NCI-H526 (cell line): ENCODE results near the gene FILIP1.

Source experiments
- DNase-seq, 2 experiments: peaks; one replicate each; lab custom pipeline; 2025; lab: John Stamatoyannopoulos, UW

FILIP1 gene, protein sequence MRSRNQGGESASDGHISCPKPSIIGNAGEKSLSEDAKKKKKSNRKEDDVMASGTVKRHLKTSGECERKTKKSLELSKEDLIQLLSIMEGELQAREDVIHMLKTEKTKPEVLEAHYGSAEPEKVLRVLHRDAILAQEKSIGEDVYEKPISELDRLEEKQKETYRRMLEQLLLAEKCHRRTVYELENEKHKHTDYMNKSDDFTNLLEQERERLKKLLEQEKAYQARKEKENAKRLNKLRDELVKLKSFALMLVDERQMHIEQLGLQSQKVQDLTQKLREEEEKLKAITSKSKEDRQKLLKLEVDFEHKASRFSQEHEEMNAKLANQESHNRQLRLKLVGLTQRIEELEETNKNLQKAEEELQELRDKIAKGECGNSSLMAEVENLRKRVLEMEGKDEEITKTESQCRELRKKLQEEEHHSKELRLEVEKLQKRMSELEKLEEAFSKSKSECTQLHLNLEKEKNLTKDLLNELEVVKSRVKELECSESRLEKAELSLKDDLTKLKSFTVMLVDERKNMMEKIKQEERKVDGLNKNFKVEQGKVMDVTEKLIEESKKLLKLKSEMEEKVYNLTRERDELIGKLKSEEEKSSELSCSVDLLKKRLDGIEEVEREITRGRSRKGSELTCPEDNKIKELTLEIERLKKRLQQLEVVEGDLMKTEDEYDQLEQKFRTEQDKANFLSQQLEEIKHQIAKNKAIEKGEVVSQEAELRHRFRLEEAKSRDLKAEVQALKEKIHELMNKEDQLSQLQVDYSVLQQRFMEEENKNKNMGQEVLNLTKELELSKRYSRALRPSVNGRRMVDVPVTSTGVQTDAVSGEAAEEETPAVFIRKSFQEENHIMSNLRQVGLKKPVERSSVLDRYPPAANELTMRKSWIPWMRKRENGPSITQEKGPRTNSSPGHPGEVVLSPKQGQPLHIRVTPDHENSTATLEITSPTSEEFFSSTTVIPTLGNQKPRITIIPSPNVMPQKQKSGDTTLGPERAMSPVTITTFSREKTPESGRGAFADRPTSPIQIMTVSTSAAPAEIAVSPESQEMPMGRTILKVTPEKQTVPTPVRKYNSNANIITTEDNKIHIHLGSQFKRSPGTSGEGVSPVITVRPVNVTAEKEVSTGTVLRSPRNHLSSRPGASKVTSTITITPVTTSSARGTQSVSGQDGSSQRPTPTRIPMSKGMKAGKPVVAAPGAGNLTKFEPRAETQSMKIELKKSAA (N-terminal part only)

GRCh38 chr6:75493400-75494064, at the start of gene FILIP1:
Gene FILIP1 (minus strand): TSS chr6:75493800. CDS start chr6:75414972, 78,828 bp downstream.
- DNase-seq: no peak

DNA sequence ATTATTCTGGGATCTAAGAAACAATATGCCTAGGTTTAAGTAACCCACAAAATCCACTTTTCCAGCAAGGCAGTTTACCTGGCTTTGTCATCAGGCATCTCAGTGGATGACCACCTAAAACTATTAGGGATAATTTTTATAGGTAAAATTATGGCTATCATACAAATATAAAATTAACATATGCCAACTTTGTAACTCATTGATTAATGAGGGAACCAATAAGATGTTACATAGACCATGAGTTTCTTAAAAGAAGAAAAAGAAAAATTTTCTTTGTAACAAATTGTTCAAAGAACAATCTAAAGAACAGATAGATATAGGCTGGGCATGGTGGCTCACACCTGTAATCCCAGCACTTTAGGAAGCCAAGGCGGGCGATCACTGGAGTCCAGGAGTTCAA, 49.7 kb upstream of the FILIP1 start:
- no peak for DNase-seq

DNA sequence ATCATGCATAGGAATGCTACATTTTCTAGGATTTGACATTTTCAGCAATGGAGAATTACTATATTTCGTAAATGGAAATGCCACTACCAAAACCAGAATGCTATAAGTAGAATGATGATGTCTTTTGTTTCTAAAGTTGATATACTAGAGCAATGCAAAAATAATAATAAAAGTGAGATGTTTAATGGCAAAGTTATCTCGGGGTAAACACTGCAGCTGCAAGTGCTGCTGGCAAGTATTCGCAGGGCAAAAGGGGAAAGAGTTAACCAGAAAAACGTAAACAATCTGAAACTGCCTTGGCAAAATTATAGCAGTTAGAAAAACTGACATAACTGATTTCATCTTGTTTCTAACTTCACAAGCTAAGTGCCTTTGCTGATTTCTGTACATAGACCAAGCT, 45.5 kb upstream of the FILIP1 start:
- DNase-seq: no peak

- DNase-seq: no peak
Observed at GRCh38 chr6:75532521-75532920, 38.9 kb upstream of the FILIP1 start.

- peak in 1 of 2 experiments; percentile 7 for DNase-seq
Observed at GRCh38 chr6:75531174-75531573, 37.6 kb upstream of the FILIP1 start.

GRCh38 chr6:75530696-75531095, 37.1 kb upstream of the FILIP1 start:
- DNase-seq: no peak

DNA sequence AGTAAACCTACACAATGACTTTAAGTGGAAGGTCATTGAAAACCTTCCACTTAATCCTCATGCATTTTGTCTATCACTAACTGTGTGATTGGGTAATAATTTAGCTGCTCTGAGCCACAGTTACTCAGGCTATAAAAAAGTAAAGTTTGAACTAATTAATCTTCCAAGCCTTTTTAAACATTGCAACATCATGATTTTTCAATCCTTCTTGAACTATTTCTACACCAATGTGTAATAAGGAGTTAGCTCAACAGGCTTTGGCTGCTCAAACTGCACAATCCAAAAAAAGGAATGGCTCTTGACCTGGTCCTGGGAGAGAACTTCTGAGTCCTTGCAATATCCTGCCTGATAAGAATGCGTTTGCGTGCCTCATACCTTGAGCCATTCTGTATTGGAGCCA, 34.8 kb upstream of the FILIP1 start:
- no peak for DNase-seq

DNA sequence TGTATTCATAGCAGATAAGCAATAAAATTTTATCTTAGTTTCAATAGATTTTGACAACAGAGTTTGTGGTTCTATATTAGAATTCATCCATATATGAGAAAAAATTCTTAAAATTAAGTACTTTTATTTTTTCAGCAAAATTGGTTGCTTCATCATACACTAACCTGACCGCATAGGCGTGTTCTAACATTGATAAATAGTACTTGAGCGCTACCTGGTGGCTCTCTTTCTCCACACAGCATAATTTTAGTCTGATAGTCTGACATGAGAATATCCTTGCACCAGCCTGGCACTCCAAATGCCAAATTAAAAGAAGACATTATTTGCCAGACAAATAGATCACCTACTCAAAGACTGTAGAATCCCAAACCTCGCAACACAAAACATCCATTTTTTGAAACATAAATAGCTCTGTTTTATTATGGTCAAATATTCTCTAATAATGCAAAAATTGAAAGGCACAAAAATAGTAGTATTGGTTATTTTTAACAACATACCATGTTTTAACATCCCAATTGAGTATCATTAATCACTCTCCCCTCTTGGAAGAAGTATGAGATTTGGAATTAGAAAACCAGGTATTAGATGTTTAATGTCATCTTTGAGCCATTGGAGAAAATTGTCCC, 33.0 kb upstream of the FILIP1 start:
- peak; percentile 17 to 76 for DNase-seq

DNA sequence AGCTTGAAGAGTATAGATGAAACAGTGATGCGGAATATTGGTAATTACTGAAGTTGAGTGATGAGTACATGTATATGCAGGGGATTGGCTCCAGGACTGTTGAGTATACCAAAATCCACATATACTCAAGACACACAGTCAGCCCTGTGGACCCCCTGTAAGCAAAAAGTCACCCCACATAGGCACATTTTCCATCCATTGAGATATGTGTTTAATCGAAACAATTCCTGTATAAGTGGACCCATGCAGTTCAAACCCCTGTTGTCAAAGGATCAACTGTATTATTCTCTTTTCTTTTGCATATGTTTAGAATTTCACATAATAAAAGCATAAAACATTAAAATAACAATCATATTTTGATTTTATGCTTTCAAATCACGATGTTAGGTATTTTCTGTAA, 32.1 kb upstream of the FILIP1 start:
- DNase-seq: no peak

DNA sequence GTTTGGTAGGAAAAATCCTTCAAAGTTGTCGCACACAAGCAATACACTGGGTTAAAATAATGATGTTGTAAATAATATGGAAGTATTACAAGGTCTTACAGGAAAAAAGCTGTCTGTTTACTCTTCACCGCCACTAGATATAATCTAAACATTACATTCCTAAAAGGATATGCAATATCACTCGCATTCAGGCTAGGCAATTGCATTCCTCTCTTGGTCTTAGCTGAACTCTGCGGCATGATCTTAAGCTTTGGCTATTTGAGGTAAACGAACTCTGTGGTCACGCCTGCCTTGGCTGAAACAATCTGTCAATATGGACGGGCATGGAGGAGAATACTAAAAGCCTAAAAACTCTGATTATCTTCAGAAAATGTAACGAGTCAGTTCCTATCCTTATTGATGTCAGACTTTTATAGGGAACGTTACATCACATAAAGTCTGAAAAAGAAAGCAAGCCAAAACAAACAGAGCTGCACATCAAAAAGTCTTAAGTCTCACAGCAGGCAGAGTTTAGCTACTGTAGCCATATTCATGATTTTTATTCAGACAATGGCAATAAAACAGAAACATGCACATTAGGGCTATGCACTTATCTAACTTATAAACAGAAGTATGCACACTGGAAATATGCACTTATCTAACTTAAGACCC, 30.8 kb upstream of the FILIP1 start:
- peak in 1 of 2 experiments; percentile 19 for DNase-seq

- no peak for DNase-seq
Observed at GRCh38 chr6:75516757-75517156, 23.2 kb upstream of the FILIP1 start.

- no peak for DNase-seq
Observed at GRCh38 chr6:75512591-75512990, 19.0 kb upstream of the FILIP1 start.

- peak; percentile 81 to 86 for DNase-seq
Observed at GRCh38 chr6:75505424-75505823, 11.8 kb upstream of the FILIP1 start.

- DNase-seq: no peak
Observed at GRCh38 chr6:75504465-75505222, 11.0 kb upstream of the FILIP1 start.

DNA sequence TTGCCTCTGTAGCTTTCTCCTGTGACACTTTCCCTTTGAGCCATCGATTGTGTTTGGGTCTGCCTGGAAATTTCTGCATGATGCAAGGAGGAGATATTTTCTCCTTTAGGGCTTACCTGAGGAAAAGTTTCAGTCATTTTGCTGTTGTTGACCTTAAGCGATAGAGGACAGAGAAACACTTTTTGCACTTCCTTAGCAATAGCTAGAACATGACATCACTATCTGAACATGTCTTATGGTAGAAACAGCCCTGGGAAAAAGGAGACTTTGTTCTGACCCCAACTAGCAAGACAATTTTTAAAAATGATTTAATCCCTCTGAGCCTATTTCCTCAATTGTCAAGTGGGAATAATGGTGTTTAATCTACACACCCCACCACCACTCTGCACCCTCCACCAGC, 9.7 kb upstream of the FILIP1 start:
- no peak for DNase-seq

DNA sequence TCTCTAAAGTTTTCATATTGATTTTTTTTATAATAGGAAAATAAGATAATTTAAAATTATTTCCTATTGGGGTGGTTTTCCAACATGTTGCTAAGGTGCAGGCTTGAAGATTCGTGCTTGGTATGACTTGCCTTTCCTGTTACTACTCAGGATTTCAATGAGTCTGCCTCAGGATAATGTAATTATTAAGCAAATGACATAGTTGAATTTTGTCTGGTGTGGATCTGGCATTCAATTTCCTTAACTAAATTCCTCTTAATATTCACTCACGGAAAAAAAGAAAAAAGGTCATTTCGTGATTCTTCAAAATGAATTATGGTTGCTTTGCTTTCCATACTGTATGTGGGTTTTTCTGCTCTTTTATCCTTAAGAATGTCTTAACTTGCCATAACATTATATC, 9.3 kb upstream of the FILIP1 start:
- DNase-seq: no peak

GRCh38 chr6:75501756-75502155, 8.2 kb upstream of the FILIP1 start:
- DNase-seq: no peak

DNA sequence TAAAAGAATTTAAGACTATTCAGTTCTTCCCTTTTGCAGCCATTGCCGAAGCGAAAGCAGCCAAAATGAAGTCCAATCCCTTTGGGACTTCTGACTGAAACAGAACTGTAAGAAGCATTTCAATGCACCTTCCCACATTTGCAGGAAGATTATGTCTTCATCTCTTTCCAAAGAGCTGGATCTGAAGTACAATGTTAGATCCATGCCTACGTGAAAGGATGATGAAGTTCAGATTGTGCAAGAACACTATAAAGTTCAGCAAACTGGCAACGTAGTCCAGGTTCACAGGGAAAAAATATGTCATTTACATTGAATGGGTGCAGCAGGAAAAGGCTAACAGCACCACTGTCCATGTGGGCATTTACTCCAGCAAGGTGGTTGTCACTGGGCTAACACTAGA, 6.0 kb upstream of the FILIP1 start:
- DNase-seq: no peak

- DNase-seq: no peak
Observed at GRCh38 chr6:75498862-75499261, 5.3 kb upstream of the FILIP1 start.

GRCh38 chr6:75497994-75498393, 4.4 kb upstream of the FILIP1 start:
- DNase-seq: no peak
